Left ventricle myocardium inferior (tissue), 1 donor: ENCODE measurements around the gene STK32C. TPM values are rescaled to one million over a fixed set of nuclear protein-coding genes. Genes with fewer than 3 reads are reported as not detected.

ENCODE experiments used
- DNase-seq: peaks from one replicate; pipeline ENCODE4 v3.0.0-alpha.2; 2020
- H3K27ac ChIP-seq: fragments of 200-600 bp; replicated peaks from 2 replicates; pipeline ENCODE4 v1.8.0; 2021
- H3K27me3 ChIP-seq: fragments of 200-600 bp; 2 replicates; pipeline ENCODE4 v1.8.0; 2021; ENCODE audit warnings: low read depth
- H3K36me3 ChIP-seq: fragments of 200-600 bp; 2 replicates; pipeline ENCODE4 v1.8.0; 2021
- H3K4me1 ChIP-seq: fragments of 200-600 bp; 2 replicates; pipeline ENCODE4 v1.8.0; 2021
- H3K4me3 ChIP-seq: fragments of 200-600 bp; 2 replicates; pipeline ENCODE4 v1.8.0; 2021; ENCODE audit warnings: mild to moderate bottlenecking, moderate library complexity
- H3K9me3 ChIP-seq: fragments of 200-600 bp; replicated peaks from 2 replicates; pipeline ENCODE4 v1.8.0; 2021
- CTCF ChIP-seq: fragments of 200-600 bp; IDR thresholded peaks from 2 replicates; pipeline ENCODE4 v1.8.0; 2021; ENCODE audit warnings: antibody characterized with exemption, mild to moderate bottlenecking, borderline replicate concordance
- intact Hi-C: fragments of 100-400 bp; cut with micrococcal nuclease; formaldehyde crosslinking; loops from one replicate; pipeline ENCODE4 v1.11.0; 2022
- total RNA-seq: library from RNA; stranded (reverse); fragmentation: NEBNext Ultra II Directional; extraction: Animal tissue kit (Norgen Biotek cat#: 25700); gene quantifications from one replicate; pipeline ENCODE4 v1.2.1, GENCODE V29; 2021
- donor health status: DM: no; HTN: yes; CAD: no; lungs with severe emphysema.

STK32C gene
- total RNA-seq, 1 donor from 2014 or later, result 4.4 TPM

DNA sequence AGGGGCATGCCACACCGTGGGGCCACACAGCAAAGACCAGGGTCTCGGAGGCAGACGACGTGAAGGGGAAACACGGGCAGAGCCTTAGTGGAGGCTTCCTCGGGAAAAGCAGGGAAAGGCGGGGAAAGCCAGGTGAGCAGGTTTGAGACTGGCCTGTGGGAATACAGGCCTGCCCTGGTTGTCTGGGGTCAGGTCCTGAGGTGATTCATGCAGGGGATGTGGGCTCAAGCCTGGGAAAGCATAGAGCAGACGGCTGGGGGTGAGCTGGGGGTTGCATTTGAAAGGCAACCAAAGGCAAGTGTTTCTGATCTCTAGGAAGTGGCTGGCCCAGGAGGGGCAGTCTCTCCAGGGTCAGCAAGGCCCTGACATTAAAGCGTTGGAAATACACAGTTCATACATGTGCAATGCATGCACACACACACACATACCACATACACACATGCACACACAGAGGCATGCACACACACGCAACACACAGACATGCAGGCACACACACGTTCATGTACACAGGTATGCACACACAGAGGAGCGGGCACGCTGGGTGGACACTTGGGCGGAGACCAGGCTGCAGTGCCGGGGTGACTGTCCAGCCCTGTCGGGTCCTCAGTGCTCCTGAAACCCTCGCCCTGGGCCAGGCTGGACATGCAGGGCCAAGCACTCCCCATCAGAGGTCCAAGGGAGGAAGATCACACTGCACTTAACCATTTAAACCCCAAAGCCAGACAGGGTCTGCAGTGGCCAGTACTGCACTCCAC is 69.2 kb downstream of the STK32C start:
- no peak for TF ChIP-seq CTCF
- no peak for DNase-seq
- Histone ChIP-seq H3K4me1 (peaks cover 6% of the 10 kb centered on the region), H3K27me3 (no peaks in the 10 kb centered on the region), H3K27ac (no peak overlapping the region), H3K9me3 (no peaks in the 10 kb centered on the region), H3K36me3 (no peaks in the 10 kb centered on the region), H3K4me3 (no peak overlapping the region)
- intact Hi-C loops, result no loop called here

- Histone ChIP-seq H3K9me3 (no peaks in the 10 kb centered on the region), H3K4me1 (peaks cover 6% of the 10 kb centered on the region), H3K27me3 (no peaks in the 10 kb centered on the region), H3K4me3 (no peak overlapping the region), H3K27ac (no peak overlapping the region), H3K36me3 (no peaks in the 10 kb centered on the region)
- no peak for TF ChIP-seq CTCF
- DNase-seq, result no peak
- intact Hi-C loops, result no loop called here
Measured at GRCh38 chr10:132237871-132238270, 69.9 kb downstream of the STK32C start.

- H3K9me3 ChIP-seq, result no peaks in the 10 kb centered on the region
- H3K4me3 ChIP-seq, result no peak overlapping the region
- H3K27me3 ChIP-seq, result no peaks in the 10 kb centered on the region
- DNase-seq, result no peak
- H3K4me1 ChIP-seq, result peaks cover 6% of the 10 kb centered on the region
- H3K36me3 ChIP-seq, result no peaks in the 10 kb centered on the region
- intact Hi-C loops, result no loop called here
- no peak for TF ChIP-seq CTCF
- H3K27ac ChIP-seq, result no peak overlapping the region
Measured at GRCh38 chr10:132237396-132237795, 70.4 kb downstream of the STK32C start.

- intact Hi-C loops, result no loop called here
- H3K4me3 ChIP-seq, result no peak overlapping the region
- DNase-seq, result no peak
- H3K4me1 ChIP-seq, result peaks cover 6% of the 10 kb centered on the region
- no peaks in the 10 kb centered on the region for H3K27me3 ChIP-seq
- H3K9me3 ChIP-seq, result no peaks in the 10 kb centered on the region
- H3K36me3 ChIP-seq, result no peaks in the 10 kb centered on the region
- H3K27ac ChIP-seq, result no peak overlapping the region
- TF ChIP-seq CTCF, result no peak
Measured at GRCh38 chr10:132236881-132237280, 70.9 kb downstream of the STK32C start.

DNA sequence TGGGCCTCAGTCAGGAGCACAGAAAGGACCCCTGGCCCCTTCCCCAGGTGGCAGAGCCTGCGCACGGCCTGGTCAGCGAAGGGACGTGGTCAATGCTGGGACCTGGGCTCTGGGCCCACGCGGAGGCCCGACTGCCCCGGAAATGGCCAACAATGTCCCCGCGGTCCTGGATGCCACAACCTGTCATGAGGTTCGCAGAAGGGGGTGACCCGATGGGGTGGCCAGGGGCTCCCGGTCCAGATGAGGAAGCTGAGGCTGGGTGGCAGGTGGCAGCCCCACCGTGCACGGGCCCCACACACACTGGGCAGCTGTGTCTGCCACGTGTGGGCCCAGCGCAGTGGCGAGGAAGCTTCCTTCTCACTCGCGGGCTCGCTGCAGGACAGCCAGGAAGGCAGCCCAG is 71.6 kb downstream of the STK32C start:
- Histone ChIP-seq H3K4me1 (peaks cover 6% of the 10 kb centered on the region), H3K4me3 (no peak overlapping the region), H3K9me3 (no peaks in the 10 kb centered on the region), H3K27me3 (no peaks in the 10 kb centered on the region), H3K36me3 (no peaks in the 10 kb centered on the region), H3K27ac (no peak overlapping the region)
- TF ChIP-seq CTCF, result no peak
- intact Hi-C loops, result no loop called here
- DNase-seq, result no peak
